Measurements from ENCODE around the gene MYZAP.

DNA sequence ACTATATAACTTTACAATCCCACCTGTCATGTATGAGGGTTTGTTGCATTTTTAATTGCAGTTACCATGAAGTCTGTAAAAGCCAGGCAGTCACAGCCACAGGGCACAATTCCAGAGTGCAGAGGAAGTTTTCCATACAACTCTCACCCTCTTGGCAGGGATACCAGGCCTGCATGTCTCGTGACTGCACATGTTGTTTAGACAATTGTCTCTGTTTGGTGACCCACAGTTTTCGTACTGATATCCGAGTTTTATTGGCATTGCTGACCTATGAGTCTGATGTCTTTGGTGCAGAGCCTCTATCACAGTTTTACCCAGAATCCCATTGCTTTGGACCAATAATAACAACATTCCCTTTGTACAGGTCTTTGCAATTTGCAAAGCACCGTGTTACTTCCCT is 24.9 kb upstream of the MYZAP start:
- TF ChIP-seq, protein P1, sequence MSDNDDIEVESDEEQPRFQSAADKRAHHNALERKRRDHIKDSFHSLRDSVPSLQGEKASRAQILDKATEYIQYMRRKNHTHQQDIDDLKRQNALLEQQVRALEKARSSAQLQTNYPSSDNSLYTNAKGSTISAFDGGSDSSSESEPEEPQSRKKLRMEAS (CRISPR knock-in tag; IDR thresholded peaks at IDR 0.05): no peak
- TF ChIP-seq, protein P2, sequence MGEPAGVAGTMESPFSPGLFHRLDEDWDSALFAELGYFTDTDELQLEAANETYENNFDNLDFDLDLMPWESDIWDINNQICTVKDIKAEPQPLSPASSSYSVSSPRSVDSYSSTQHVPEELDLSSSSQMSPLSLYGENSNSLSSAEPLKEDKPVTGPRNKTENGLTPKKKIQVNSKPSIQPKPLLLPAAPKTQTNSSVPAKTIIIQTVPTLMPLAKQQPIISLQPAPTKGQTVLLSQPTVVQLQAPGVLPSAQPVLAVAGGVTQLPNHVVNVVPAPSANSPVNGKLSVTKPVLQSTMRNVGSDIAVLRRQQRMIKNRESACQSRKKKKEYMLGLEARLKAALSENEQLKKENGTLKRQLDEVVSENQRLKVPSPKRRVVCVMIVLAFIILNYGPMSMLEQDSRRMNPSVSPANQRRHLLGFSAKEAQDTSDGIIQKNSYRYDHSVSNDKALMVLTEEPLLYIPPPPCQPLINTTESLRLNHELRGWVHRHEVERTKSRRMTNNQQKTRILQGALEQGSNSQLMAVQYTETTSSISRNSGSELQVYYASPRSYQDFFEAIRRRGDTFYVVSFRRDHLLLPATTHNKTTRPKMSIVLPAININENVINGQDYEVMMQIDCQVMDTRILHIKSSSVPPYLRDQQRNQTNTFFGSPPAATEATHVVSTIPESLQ (CRISPR knock-in tag; IDR thresholded peaks at IDR 0.05): no peak
